HG02623 (cell line): ENCODE results near the gene ADCY9.
"Not testable (repeated sequence)": the region's sequence is repeated elsewhere in the genome, so short reads cannot be mapped to it uniquely, and the experiment has no call there.

Source experiments
- ATAC-seq: cut with Tn5 transposase; IDR thresholded peaks from one replicate; pipeline ENCODE4 v1.9.1; 2021; ENCODE audit warnings: moderate library complexity; ENCODE audit not compliant: unreplicated experiment

The ADCY9 gene

GRCh38 chr16:3954411-3954921 lies 161.8 kb downstream of the ADCY9 start:
- no peak for ATAC-seq

- no peak for ATAC-seq
These were observed 162.4 kb downstream of the ADCY9 start for GRCh38 chr16:3953728-3954410.

GRCh38 chr16:3952737-3953131 lies 163.5 kb downstream of the ADCY9 start:
- no peak for ATAC-seq

- no peak for ATAC-seq
These were observed 164.1 kb downstream of the ADCY9 start for GRCh38 chr16:3951861-3952736.

GRCh38 chr16:3951380-3951779 lies 164.9 kb downstream of the ADCY9 start:
- not testable (repeated sequence) for ATAC-seq

- no peak for ATAC-seq
These were observed 165.7 kb downstream of the ADCY9 start for GRCh38 chr16:3950343-3951193.

- ATAC-seq: no peak
These were observed 166.3 kb downstream of the ADCY9 start for GRCh38 chr16:3949946-3950342.

GRCh38 chr16:3949287-3949686 lies 167.0 kb downstream of the ADCY9 start:
- no peak for ATAC-seq

GRCh38 chr16:3948378-3948995 lies 167.8 kb downstream of the ADCY9 start:
- no peak for ATAC-seq

GRCh38 chr16:3946604-3947180 lies 169.6 kb downstream of the ADCY9 start:
- no peak for ATAC-seq

GRCh38 chr16:3945751-3946603 lies 170.3 kb downstream of the ADCY9 start:
- no peak for ATAC-seq

- not testable (repeated sequence) for ATAC-seq
These were observed 171.8 kb downstream of the ADCY9 start for GRCh38 chr16:3944457-3944856.

GRCh38 chr16:3942146-3942545 lies 174.1 kb downstream of the ADCY9 start:
- ATAC-seq: not testable (repeated sequence)

- ATAC-seq: no peak
These were observed 177.2 kb downstream of the ADCY9 start for GRCh38 chr16:3938843-3939624.

- no peak for ATAC-seq
These were observed 177.8 kb downstream of the ADCY9 start for GRCh38 chr16:3938471-3938842.

- no peak for ATAC-seq
These were observed 179.0 kb downstream of the ADCY9 start for GRCh38 chr16:3937066-3937875.

- ATAC-seq: no peak
These were observed 180.3 kb downstream of the ADCY9 start for GRCh38 chr16:3935921-3936320.
